ENCODE results near the gene ABCA7.

DNA sequence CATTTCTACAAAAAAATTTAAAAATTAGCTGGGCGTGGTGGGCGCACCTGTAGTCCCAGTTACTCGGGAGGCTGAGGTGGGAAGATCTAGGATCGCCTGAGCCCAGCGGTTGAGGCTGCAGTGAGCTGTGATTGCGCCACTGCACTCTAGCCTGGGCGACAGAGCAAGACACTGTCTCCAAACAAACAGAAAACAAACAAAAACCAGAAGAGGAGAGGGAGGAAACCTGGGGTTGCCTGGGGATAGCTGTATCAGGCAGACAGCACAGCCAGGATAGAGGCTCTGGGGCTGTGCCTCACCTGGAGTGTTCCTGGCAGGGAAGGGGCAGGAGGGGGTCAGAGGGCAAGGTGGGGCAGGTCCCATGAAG lies 57.9 kb downstream of the ABCA7 start:
- no peak for TF ChIP-seq POLR2A (IDR thresholded peaks at IDR 0.05)
- TF ChIP-seq, protein P1, sequence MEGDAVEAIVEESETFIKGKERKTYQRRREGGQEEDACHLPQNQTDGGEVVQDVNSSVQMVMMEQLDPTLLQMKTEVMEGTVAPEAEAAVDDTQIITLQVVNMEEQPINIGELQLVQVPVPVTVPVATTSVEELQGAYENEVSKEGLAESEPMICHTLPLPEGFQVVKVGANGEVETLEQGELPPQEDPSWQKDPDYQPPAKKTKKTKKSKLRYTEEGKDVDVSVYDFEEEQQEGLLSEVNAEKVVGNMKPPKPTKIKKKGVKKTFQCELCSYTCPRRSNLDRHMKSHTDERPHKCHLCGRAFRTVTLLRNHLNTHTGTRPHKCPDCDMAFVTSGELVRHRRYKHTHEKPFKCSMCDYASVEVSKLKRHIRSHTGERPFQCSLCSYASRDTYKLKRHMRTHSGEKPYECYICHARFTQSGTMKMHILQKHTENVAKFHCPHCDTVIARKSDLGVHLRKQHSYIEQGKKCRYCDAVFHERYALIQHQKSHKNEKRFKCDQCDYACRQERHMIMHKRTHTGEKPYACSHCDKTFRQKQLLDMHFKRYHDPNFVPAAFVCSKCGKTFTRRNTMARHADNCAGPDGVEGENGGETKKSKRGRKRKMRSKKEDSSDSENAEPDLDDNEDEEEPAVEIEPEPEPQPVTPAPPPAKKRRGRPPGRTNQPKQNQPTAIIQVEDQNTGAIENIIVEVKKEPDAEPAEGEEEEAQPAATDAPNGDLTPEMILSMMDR (IDR thresholded peaks at IDR 0.05), result no peak
